Activated T-helper 9 cell treated with anti-CD3 and anti-CD28 coated beads, Interleukin-2, amount 50 U/mL, for 16 hours (primary cell): Measurements from ENCODE around the gene MPI.
"Not testable (repeated sequence)": the region's sequence is repeated elsewhere in the genome, so short reads cannot be mapped to it uniquely, and the experiment has no call there.

Source experiments
- DNase-seq: peaks from one replicate; pipeline ENCODE4 v3.0.0-alpha.2; 2020; ENCODE audit warnings: low read depth

The MPI gene

DNA sequence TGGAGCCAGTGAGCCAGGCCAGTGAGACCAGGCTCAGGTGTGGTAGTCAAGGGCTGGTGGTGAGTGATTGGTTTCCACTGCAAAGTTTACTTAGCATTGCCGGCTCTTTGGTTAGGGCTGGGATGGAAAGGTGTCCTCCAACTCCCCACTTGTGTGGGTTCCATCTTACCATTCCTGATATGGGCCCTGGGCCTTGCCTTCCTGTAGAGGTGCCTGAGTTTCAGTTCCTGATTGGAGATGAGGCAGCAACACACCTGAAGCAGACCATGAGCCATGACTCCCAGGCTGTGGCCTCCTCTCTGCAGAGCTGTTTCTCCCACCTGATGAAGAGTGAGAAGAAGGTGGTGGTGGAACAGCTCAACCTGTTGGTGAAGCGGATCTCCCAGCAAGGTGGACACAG is 3.1 kb downstream of the MPI start:
- DNase-seq, result no peak

DNA sequence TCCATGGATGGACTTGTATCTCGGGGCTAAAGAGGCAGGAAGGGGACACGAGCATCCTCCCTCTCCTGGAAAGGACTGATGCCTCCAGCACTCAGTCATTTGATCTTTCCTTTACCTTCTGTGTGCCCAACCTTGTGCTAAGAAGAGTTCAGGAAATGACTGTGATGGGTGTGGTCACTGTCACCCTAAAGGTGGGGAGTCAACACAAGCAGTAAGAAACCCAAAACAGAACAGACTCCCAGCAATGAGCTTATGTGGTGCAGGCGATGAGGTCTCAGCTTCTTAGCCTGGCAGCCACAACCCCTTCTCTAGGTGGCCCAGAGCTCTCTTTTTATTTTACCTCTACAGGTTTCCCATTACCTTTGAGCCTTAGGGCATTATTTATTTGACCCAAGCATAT is 3.8 kb downstream of the MPI start:
- DNase-seq, result no peak

DNA sequence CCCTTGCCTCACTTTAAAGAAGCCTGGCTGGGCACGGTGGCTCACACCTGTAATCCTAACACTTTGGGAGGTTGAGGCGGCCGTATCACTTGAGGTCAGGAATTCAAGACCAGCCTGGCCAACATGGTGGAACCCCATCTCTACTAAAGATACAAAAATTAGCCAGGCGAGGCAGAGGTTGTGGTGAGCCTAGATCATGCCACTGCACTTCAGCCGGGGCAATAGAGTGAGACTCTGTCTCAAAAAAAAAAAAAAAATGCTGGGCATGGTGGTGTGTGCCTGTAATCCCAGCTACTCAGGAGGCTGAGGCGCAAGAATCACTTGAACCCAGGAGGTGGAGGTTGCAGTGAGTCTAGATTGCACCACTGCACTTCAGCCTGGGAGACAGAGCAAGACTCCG is 4.5 kb downstream of the MPI start:
- DNase-seq, result not testable (repeated sequence)

DNA sequence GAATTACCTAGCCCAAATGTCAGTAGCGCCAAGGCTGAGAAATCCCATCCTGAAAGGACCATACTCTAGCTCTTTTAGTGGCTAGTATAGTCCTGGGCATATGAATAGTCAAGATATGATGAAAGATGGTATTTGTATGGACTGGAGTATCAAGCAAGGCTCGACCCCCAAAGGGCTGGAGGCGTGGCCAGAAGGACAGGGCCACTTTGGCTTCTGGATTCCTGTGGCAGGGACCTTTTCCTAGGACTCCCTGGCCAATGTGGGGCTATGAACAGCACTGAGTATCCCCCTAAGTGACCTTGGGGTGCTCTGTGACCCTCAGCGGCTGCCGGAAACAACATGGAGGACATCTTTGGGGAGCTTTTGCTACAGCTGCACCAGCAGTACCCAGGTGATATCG is 6.0 kb downstream of the MPI start:
- no peak for DNase-seq

DNA sequence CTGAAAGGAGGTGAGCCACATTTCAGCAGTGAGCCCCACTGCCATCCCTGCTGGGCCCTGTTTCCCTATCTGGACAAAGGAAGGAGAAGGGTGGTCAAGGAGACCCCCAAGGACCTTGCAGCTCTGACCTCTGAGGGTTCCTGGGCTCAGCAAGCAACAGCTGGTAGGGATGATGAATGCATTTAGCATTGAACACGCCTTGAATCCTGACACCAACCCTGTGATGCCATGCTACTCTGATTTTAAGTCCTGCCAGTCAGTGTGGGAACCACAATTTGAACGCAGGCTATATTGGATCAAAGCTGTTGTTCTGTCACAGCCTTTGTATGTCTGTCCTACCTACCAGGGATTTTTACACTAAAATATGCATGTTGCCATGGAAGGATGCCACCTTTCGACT is 6.5 kb downstream of the MPI start:
- no peak for DNase-seq

DNA sequence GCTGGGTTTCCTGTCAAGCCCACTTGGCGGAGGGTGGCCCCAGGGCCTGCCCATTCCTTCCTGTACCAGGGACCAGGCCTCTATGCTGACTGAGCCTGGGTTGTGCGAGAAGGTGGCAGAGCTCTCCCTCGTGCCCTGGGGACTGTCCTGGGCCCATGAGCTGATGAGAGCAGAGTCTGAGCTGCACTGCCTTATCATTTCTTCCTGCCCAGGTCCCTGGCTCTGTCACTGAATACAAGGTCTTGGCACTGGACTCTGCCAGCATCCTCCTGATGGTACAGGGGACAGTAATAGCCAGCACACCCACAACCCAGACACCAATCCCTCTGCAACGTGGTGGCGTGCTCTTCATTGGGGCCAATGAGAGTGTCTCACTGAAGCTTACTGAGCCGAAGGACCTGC is 7.5 kb downstream of the MPI start:
- DNase-seq, result no peak

DNA sequence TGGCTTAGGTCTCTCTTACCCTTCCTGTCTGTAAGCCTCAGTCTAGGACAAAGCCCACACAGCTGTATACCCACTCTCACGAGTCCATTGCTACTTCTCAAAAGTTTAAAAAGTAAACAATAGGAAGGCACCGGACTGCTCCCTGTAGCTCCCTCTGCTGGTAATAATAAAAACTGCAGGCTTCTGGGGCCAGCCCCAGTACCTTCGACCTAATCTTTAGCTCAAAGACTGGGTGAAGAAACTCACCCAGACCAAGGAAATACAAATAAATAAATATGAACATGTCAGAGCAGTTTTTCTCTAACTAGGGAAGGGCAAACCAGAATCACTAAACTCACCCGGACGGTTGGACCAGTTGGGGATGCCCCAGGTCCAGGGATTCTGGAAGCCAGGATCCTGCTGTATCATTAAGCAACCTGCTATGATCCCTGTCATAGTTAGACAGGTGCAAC is 11.8 kb downstream of the MPI start:
- DNase-seq, result peak; percentile 27

DNA sequence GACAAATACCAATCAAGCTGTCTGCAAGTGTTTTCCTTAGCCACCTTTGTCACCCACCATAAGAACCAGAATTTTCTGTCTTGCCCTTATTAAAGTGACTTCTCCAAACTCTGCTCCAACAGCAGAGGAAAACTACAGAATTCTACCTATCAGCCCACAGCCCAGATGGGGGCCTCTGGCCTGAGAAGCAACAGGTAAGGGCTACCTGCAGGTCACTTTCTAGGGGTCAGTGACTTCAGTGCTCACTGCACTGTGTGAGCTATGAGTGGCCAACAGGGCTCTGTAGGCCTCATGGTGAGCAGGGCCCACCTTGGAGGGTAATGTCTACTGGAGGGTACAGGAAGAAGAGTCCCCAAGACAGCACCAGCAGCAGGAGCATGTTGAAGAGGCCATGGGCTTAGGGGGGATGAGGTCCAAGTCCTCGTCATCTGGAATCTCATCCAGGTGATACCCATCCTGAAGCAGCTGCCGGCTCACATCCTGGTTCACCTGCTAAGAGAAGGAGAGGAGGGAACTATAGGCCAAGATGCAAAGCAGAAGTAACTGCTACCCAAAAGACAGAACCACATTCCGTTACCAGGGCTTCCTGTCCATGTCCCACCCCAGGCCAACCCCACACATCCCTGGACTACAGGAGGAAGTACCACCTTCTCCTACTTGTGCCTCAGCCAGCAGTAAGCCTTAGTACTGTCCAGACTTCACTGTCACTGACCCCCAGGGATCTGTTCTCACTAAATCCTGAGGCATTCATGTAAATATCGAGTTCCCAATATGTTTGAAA is 12.6 kb downstream of the MPI start:
- DNase-seq, result no peak

DNA sequence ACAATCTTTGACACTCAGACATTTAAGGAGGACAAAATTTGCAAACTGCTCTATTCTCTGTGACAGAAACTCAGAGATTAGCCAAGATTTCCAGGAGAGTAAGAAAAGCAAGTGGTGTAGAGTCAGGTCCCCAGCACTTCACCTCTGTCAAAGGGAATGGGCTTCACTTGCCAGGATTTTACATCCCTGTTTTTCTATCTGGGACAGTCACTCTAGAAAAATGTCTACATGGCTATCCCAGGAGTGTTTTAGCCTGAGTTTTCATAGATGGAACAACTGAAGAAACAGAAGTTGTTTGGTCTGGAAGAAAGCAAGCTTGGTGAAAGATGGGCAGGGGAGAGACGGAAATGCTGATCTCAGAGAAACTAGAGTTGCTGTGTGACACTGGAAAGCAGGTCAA is 13.8 kb downstream of the MPI start:
- DNase-seq, result no peak

DNA sequence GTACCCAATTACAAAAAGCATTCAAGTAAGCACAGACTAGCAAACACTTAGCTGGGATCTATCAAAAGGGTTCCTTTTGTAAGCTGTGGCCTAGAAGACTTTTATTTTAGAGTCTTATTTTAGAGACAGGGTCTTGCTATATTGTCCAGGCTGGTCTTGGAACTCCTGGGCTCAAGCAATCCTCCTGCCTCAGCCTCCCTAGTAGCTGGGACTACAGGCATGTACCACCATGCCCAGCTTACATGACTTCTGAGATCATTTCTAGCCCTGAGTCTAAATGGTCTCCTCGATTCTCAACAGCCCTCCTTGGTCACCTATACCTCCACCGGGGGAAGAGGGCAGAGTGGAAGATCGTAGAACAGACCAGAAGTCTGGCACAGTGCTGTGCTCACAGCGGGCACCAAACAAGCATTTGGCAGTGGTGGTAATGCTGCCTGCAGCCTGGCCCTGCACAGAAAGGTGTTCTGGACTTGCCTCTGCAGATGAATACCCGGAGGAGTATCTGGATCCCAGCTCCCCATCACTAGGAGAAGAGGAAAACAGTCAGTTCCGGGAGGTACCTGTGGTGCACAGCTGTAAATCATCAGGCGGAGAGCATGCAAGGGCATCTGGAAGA is 14.5 kb downstream of the MPI start:
- no peak for DNase-seq

DNA sequence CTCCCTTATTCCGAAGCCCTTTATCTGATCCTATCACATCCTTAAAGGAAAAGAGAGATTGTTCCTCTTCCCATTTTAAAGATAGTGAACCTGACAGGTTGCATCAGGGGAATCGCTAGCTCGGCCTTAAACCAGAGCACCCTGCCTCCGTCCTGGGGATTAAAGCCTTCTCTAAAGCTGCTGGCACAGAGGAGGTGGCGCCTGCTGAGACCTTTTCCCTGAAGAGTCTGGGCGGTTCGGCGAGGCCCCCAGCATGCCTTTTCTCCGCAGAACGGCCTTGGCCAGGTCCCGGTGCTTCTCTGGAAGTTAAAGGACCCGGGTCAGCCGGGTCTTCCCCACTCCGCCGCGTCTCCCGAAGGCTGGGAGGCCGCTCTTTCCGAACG is 16.2 kb downstream of the MPI start:
- peak; percentile 4 for DNase-seq

DNA sequence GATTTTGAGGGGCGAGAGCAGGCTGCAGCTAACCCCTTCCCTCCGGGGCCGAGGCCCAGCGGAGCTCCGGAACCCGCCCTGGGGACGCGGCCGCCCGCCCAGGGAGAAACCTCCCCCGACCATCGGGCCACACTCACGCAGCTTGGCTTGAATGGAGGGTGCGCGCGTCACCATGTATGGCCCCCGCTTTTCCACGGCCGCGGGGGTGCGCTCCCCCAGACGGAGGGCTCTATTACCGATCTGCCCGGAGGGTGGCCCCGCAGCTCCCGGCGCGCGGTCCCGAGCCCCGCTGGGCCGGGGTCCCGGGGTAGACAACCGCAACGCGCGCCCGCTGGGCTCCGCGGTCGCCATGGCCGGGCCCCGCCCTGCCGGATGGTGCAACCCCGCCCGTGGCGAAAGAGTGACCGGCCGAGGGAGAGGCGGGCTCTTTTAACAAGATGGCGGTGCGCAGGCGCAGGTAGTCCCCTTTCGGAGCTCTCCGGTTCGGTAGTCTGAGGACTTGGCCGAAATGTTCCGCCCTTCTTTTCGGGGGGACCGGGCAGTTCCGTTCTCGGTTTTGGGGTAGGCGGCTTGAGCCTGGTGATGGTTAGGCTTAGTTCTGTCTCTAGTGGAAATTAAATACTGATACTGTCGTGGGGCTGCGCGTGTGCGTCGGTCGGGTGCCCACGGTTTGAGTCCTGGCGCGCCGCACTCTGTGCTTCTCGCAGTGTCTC is 16.8 kb downstream of the MPI start, which contains the start of gene FAM219B:
FAM219B (minus strand) TSS at position 402 of the 713 bp plus-strand sequence; CDS start at position 351, 51 bp downstream.
- peak; percentile 69 for DNase-seq

DNA sequence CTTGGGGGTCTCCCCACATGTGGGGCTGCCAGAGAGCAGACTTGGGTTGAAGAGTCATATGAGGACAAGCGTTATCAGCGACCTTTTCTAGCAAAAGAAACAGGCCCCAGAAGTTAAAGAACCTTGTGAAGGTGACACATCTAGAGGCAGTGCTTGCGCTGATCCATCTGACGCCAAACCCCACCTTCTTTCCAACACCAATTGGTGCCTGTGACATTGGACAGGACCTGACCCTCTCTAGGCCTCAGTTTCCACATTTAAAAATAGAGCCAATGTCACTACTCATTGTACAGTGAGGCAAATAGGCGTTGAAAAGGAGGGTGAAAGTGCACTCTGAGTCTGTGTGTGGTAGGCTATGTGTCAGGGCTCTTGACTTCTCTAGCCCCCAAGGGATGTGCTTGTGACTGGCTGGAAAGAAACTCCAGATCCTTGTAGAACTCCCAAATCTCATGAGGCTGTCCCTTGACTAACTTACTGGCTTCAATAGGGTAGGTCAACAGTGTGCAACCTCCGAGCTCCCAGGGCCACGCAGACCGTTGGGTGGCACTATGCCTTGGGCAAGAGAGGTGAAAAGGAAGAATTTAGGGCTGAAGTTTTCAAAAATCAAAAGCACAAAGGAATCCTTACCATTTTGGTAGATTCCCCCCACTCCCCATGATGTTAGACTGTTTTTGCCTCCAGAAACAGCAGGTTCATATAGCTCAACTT is 17.5 kb downstream of the MPI start:
- no peak for DNase-seq

DNA sequence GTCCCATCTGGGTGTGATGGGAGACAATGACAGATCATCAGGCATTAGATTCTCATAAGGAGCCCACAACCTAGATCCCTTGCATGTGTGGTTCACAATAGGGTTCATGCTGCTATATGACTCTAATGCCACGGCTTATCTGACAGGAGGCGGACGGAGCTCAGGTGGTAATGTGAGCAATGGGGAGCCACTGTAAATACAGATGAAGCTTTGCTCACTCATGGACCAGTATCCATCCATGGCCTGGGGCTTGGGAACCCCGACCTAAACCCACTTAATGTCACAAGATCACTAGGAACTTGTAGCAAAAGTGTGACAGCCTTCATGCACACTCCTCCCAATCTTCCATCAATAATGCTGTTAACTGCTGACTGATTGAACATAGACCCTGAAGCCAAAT is 18.8 kb downstream of the MPI start:
- no peak for DNase-seq

DNA sequence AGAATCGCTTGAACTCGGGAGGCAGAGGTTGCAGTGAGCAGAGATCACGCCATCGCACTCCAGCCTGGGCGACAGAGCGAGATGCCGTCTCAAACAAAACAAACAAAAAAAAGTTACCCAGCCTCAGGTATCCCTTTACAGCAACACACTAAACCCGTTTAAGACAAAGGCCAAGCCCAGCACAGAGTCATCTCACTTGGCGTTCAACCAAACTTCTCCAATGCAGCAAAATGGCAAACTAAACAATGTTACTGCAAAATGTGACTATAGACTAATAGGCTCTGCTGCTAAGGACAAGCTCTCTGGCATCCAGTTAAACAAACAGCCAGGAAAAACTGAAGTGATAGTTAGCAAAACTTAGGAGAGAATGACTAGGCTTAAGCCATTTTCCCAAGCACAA is 23.2 kb downstream of the MPI start:
- DNase-seq, result no peak

DNA sequence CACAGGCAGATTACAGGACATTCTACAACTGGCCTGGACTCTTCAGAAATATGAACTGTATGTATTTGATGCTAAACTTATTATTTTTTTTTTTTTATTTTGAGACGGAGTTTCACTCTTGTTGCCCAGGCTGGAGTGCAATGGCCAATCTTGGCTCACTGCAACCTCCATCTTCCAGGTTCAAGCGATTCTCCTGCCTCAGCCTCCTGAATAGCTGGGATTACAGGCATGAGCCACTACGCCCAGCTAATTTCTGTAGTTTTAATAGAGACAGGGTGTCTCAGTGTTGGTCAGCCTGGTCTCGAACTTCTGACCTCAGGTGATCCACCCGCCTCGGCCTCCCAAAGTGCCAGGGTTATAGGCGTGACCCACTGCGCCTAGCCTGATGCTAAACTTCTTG is 24.0 kb downstream of the MPI start:
- DNase-seq, result not testable (repeated sequence)

DNA sequence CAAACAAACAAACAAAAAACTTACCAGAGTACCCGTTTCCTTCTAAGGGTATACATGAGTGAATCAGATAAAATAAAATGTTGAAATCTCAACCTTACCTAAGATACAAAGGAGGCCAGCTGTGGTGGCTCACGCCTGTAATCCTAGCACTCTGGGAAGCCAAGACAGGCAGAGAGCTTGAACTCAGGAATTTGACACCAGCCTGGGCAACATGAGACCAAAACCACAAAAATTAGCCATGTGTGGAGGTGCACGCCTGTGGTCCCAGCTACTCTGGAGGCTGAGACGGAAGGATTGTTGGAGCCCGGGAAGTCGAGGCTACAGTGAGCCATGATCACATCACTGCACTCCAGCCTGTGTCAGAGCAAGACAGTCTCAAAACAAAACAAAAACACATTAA is 27.8 kb downstream of the MPI start:
- DNase-seq, result no peak

DNA sequence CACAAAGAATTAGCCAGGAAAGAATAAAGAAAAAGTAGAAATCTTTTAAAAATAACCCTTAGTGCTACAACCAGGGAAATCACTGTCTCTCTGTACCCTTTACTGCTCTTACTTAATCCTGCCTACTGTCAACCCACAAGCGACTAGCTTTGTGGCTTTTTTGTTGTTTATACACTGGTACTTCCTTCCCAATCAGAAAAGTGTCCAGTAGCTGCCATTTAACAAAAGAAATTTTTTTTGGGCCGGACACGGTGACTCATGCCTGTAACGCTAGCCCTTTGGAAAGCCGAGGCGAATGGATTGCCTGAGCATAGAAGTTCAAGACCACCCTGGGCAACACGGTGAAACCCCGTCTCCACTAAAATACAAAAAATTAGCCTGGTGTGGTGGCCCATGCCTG is 30.6 kb downstream of the MPI start:
- no peak for DNase-seq

DNA sequence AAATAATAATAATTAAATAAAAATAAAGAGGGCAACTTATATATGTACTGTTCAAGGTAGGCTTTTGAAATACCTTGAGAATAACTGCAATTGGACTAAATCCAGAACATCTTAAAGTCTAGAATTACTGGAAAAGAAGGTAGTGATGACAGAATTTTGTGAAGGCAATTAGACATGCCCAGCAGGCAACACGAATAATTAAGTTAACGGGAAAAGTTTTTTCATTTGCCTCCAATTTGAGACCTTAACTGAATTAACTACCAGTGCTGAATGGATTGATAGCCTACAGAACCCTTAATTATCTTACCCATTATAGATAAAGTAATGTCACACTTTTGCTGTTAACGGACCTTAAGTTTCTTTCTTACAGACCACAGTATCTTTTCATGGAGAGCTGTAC is 34.7 kb downstream of the MPI start:
- no peak for DNase-seq

DNA sequence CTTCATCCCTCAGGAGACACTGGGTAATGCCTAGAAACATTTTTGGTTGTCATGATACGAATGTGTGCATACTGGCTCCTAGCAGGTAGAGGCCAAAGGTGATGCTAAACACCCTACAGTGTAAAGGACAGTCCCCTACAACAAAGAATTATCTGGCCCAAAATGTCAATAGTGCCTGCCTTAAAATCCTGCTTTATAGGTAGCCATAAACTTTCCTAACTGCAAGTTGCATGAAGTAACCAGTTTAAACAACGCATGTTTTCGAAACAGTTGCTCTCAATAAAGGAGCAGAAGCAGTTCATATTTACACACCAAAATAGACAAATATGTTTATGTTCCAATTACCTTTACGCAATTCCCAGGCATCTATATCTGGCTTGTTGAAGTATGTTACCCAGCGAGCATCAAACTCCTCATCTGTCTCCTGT is 38.9 kb downstream of the MPI start:
- DNase-seq, result no peak

DNA sequence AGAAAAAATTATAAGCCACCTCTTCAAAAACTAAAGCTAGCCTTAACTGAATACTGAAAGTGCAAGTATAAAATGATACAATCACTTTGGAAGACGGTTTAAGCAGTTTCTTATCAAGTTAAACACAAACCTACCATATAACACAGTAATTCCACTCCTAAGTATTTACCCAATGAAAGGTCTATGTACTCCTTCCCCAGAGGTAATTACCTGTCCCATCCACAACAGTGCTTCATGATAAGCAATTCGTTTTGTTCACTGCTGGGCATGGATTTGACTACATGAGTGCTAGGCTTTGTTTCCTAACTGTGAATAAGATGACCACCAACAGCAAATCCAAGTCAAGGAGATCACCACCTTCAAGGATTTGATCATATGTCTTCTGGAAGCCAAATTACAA is 43.7 kb downstream of the MPI start:
- DNase-seq, result no peak

DNA sequence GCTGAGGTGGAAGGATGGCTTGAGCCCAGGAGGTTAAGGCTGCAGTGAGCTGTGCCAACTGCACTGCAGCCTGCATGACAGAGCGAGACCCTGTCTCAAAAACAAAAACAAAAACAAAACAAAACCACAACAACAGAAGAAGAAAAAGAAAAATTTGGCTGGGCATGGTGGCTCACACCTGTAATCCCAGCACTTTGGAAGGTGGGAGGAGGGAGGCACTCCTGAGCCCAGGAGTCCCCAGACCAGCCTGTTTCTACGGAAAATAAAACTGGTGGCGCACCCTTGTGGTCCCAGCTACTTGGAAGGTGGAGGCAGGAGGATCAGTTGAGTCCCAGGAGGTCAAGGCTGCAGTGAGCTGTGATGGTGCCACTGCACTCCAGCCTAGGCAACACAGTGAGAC is 45.4 kb downstream of the MPI start:
- DNase-seq, result not testable (repeated sequence)

DNA sequence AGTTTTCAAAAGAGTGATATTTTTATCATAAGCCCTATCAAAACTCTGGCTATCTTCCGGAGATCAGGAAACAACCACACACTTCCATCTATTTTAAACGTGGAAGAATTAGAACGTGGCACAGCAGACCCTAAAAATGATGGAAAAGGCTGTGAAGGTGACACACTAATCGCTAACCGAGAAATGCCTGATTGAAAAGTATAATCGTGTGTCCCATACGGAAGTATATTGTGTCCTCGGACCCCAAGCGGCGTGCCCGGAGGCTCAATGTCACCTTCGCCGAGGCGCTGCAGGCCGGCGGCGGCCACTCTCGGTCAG is 47.4 kb downstream of the MPI start:
- DNase-seq, result no peak
